GM21717 (cell line): ENCODE results near the gene NLRP13.

ENCODE experiments used
- ATAC-seq: cut with Tn5 transposase; IDR thresholded peaks from one replicate; pipeline ENCODE4 v1.9.1; 2021; ENCODE audit warnings: mild to moderate bottlenecking, moderate library complexity; ENCODE audit not compliant: unreplicated experiment

NLRP13 gene

GRCh38 chr19:55901369-55902079 lies 30.6 kb downstream of the NLRP13 start:
- no peak for ATAC-seq

- no peak for ATAC-seq
Observed at GRCh38 chr19:55898911-55899310, 33.2 kb downstream of the NLRP13 start.

- no peak for ATAC-seq
Observed at GRCh38 chr19:55882626-55883025, 49.5 kb downstream of the NLRP13 start.

GRCh38 chr19:55877211-55877610 lies 54.9 kb downstream of the NLRP13 start:
- ATAC-seq: no peak

GRCh38 chr19:55870736-55871135 lies 61.4 kb downstream of the NLRP13 start:
- ATAC-seq: no peak

GRCh38 chr19:55867101-55867500 lies 65.0 kb downstream of the NLRP13 start:
- ATAC-seq: no peak

GRCh38 chr19:55866521-55866920 lies 65.6 kb downstream of the NLRP13 start:
- no peak for ATAC-seq

GRCh38 chr19:55858969-55859368 lies 73.2 kb downstream of the NLRP13 start:
- ATAC-seq: no peak

- no peak for ATAC-seq
Observed at GRCh38 chr19:55858401-55858800, 73.7 kb downstream of the NLRP13 start.

GRCh38 chr19:55857974-55858373 lies 74.2 kb downstream of the NLRP13 start:
- no peak for ATAC-seq

GRCh38 chr19:55857149-55857548 lies 75.0 kb downstream of the NLRP13 start:
- ATAC-seq: no peak

GRCh38 chr19:55855160-55855559 lies 77.0 kb downstream of the NLRP13 start:
- ATAC-seq: no peak
